Bronchial epithelial cell (primary cell): ENCODE results near the gene MAPKAPK5. TPM values are rescaled to one million over a fixed set of nuclear protein-coding genes. Genes with fewer than 3 reads are reported as not detected.

Experiments
- DNase-seq: peaks from one replicate; pipeline ENCODE4 v3.0.0-alpha.2; 2010; ENCODE audit warnings: low read depth
- FAIRE-seq: peaks from 2 replicates; lab custom pipeline; 2011; peaks lifted over from hg19 to GRCh38; lab: Jason Lieb, UNC
- H3K27me3 ChIP-seq: 2 replicates; pipeline ENCODE4 v1.5.1; 2011; ENCODE audit warnings: low read length; ENCODE audit not compliant: control insufficient read depth, insufficient read depth
- H3K36me3 ChIP-seq: 2 replicates; pipeline ENCODE4 v1.5.1; 2011; ENCODE audit warnings: low read length; ENCODE audit not compliant: control insufficient read depth, insufficient read depth
- H3K4me3 ChIP-seq: 2 replicates; pipeline ENCODE4 v1.5.1; 2011; ENCODE audit warnings: mild to moderate bottlenecking, low read depth, low read length, control low read depth
- total RNA-seq: library from RNA; depleted of rRNA; stranded (reverse); fragments of >200 nt; gene quantifications from 2 replicates; pipeline ENCODE4 v1.2.1, GENCODE V29; 2014
- TF ChIP-seq, protein P1 (sequence below): IDR thresholded peaks from 2 replicates; pipeline ENCODE4 v1.5.1; 2011; ENCODE audit warnings: mild to moderate bottlenecking, moderate library complexity, low read length, control low read depth, inconsistent platforms; ENCODE audit not compliant: insufficient read depth, severe bottlenecking

The MAPKAPK5 gene
- total RNA-seq, 1 donor from 2014 or later, result 45.5 TPM

DNA sequence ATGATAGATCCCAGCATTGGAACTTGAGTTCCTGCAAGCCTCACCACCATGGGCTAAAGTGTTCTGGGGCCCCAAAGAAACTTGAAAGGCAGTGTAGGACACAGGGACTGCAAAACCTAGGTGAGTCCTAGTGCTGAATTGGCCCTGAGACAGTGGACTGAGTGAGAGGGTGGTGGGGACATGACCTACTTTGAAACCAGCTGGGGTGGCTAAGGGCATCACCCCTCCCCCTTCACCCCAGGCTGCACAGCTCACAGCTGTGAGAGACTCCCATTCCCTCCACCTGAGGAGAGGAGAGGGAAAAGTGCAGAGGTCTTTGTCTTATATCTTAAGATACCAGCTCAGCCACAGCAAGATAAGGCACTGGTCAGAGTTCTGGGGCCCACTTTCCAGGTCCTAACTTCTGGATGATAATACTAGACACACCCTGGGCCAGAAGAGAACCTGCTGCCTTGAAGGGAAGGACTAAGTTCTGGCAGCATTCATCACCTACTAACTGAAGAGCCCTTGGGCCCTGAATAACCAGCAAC lies 62.5 kb downstream of the MAPKAPK5 start:
- no peak overlapping the region for H3K4me3 ChIP-seq
- TF ChIP-seq, protein P1, sequence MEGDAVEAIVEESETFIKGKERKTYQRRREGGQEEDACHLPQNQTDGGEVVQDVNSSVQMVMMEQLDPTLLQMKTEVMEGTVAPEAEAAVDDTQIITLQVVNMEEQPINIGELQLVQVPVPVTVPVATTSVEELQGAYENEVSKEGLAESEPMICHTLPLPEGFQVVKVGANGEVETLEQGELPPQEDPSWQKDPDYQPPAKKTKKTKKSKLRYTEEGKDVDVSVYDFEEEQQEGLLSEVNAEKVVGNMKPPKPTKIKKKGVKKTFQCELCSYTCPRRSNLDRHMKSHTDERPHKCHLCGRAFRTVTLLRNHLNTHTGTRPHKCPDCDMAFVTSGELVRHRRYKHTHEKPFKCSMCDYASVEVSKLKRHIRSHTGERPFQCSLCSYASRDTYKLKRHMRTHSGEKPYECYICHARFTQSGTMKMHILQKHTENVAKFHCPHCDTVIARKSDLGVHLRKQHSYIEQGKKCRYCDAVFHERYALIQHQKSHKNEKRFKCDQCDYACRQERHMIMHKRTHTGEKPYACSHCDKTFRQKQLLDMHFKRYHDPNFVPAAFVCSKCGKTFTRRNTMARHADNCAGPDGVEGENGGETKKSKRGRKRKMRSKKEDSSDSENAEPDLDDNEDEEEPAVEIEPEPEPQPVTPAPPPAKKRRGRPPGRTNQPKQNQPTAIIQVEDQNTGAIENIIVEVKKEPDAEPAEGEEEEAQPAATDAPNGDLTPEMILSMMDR, result no peak
- peaks cover 1% of the 10 kb centered on the region for H3K36me3 ChIP-seq
- H3K27me3 ChIP-seq, result no peaks in the 10 kb centered on the region
- no peak for DNase-seq
- no peak for FAIRE-seq

DNA sequence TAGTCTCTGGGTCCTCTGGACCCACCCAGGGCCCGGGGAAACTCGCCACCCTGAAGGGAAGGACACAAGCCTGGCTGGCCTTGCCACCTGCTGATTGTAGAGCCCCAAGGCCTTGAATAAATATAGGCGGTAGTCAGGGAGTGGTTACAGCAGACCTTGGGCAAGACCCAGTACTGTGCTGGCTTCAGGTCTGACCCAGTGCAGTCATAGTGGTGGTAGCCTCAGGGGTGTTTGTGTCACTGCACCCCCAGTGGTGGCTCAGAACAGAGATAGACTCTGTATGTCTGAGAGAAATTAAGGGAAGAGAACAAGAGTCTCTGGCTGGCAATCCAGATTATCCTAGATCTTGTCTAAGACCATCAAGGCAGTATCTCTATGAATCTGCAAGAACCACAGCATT lies 63.5 kb downstream of the MAPKAPK5 start:
- Histone ChIP-seq H3K4me3 (no peak overlapping the region), H3K36me3 (peaks cover 1% of the 10 kb centered on the region), H3K27me3 (no peaks in the 10 kb centered on the region)
- TF ChIP-seq, protein P1, result no peak
- no peak for DNase-seq
- no peak for FAIRE-seq

DNA sequence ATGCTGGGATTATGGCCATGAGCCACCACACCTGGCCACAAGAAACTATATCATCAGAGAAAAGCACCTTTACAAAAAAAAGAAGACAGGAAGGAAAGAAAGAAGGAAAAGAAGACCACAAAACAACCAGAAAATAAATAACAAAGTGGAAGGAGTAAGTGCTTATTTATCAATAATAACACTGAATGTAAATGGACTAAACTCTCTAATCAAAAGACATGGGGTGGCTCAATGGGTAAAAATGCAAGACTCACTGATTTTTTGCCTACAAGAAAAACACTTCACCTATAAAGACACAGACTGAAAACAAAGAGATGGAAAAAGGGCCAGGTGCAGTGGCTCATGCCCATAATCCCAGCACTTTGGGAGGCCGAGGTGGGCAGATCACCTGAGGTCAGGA lies 65.7 kb downstream of the MAPKAPK5 start:
- FAIRE-seq (no peak), DNase-seq (no peak)

DNA sequence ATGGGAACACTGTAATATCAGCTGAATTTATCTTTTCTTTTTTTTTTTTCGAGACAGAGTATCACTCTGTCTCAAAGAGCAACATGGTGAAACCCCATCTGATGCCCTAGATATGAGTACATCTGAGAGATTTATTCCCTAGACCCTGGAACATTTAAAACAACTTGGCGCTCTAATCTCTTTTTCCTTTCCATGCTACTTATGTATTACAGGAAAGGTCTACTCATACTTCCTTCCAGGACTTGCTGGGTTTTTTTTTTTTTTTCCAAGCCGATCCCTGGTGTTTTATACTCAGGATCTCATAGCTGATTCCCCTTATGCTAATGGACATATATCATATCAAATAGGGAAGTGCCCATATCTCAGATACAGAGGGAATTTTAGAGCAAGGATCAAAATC lies 83.1 kb downstream of the MAPKAPK5 start:
- DNase-seq, result no peak
- no peak for FAIRE-seq
- Histone ChIP-seq H3K27me3 (no peaks in the 10 kb centered on the region), H3K4me3 (no peak overlapping the region), H3K36me3 (no peaks in the 10 kb centered on the region)
- TF ChIP-seq, protein P1, result no peak

More for the DNA sequence above, 65.7 kb downstream of the MAPKAPK5 start:
- TF ChIP-seq, protein P1, result no peak
- Histone ChIP-seq H3K4me3 (no peak overlapping the region), H3K27me3 (no peaks in the 10 kb centered on the region), H3K36me3 (peaks cover 1% of the 10 kb centered on the region)

DNA sequence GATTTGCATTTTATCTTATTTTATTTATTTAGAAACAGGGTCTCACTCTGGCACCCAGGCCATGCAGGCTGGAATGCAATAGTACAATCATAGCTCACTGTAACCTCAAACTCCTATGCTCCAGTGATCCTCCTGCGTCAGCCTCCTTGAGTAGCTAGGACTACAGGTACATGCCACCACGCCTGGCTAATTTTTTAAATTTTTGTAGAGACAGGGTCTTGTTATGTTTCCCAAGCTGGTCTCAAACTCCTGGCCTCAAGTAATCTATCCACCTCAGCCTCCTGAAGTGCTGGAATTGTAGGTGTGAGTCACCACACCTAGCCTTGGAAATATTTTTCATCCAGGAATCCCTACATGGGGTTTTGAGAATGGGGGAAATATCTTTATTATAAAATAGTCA lies 84.6 kb downstream of the MAPKAPK5 start:
- FAIRE-seq (no peak), DNase-seq (no peak)
- Histone ChIP-seq H3K36me3 (no peaks in the 10 kb centered on the region), H3K27me3 (no peaks in the 10 kb centered on the region), H3K4me3 (no peak overlapping the region)
- TF ChIP-seq, protein P1, result no peak

DNA sequence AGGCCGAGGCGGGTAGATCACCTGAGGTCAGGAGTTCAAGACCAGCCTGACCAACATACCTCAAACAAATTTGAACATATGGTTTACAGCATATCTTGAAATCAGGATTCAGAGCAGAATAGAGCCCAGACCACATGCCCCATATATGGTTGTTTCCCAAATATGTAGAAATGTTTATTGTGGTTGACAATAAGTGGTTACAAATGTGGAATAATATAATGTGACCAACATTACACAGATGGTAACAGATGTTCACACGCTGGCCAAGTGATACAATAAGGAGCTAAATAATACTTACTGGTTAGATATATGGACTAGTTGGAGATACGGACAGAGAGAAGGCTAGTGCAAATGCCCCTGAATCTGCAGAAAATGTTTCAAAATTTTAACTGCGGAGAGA lies 85.3 kb downstream of the MAPKAPK5 start:
- no peak for FAIRE-seq
- TF ChIP-seq, protein P1, result no peak
- no peaks in the 10 kb centered on the region for H3K36me3 ChIP-seq
- H3K4me3 ChIP-seq, result no peak overlapping the region
- no peak for DNase-seq
- no peaks in the 10 kb centered on the region for H3K27me3 ChIP-seq
